ENCODE measurements around the gene CLDN14. TPM values are rescaled to one million over a fixed set of nuclear protein-coding genes. Genes with fewer than 3 reads are reported as not detected.

The CLDN14 gene
- total RNA-seq, 1 experiment from 2014 or later: not detected

DNA sequence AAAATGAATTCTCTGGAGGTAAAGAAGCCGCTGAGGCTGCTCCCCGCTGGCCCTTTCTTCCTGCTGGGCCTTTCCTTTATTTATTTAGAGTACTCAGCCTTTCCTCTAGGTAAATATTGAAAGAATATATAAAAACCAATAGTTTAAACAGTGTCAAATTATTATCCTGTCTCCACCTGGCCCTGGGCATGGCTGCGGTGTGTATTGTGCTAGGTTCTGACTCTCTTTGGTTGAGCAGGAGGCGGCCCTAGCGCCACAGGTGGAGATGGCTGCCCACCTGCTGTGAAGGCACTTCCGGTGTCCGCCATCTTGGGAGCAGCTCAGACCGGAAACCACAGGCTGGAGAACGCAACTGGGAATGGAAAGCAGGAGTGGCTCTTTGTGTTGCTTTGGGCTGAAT, 29.0 kb upstream of the CLDN14 start:
- ChIA-PET POLR2A (no interaction called here), CTCF (no interaction called here)
- intact Hi-C loops (cut with micrococcal nuclease; ENCODE audit: unreplicated experiment) (loop anchor here (10.0 kb wide), 2 partner anchors 84 to 416 kb away; no protein-coding TSS in a partner anchor), in situ Hi-C loops (cut with HindIII; ENCODE audit: low pct_unique_long_range_greater_than_20kb, low sequenced_read_pairs) (no loop called here)
- no peak for TF ChIP-seq SIN3A (IDR thresholded peaks at IDR 0.05; ENCODE audit: borderline replicate concordance, insufficient read depth, low read depth, low read length)
- TF ChIP-seq, protein P1, sequence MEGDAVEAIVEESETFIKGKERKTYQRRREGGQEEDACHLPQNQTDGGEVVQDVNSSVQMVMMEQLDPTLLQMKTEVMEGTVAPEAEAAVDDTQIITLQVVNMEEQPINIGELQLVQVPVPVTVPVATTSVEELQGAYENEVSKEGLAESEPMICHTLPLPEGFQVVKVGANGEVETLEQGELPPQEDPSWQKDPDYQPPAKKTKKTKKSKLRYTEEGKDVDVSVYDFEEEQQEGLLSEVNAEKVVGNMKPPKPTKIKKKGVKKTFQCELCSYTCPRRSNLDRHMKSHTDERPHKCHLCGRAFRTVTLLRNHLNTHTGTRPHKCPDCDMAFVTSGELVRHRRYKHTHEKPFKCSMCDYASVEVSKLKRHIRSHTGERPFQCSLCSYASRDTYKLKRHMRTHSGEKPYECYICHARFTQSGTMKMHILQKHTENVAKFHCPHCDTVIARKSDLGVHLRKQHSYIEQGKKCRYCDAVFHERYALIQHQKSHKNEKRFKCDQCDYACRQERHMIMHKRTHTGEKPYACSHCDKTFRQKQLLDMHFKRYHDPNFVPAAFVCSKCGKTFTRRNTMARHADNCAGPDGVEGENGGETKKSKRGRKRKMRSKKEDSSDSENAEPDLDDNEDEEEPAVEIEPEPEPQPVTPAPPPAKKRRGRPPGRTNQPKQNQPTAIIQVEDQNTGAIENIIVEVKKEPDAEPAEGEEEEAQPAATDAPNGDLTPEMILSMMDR (IDR thresholded peaks at IDR 0.05): no peak
- TF ChIP-seq, protein P2, sequence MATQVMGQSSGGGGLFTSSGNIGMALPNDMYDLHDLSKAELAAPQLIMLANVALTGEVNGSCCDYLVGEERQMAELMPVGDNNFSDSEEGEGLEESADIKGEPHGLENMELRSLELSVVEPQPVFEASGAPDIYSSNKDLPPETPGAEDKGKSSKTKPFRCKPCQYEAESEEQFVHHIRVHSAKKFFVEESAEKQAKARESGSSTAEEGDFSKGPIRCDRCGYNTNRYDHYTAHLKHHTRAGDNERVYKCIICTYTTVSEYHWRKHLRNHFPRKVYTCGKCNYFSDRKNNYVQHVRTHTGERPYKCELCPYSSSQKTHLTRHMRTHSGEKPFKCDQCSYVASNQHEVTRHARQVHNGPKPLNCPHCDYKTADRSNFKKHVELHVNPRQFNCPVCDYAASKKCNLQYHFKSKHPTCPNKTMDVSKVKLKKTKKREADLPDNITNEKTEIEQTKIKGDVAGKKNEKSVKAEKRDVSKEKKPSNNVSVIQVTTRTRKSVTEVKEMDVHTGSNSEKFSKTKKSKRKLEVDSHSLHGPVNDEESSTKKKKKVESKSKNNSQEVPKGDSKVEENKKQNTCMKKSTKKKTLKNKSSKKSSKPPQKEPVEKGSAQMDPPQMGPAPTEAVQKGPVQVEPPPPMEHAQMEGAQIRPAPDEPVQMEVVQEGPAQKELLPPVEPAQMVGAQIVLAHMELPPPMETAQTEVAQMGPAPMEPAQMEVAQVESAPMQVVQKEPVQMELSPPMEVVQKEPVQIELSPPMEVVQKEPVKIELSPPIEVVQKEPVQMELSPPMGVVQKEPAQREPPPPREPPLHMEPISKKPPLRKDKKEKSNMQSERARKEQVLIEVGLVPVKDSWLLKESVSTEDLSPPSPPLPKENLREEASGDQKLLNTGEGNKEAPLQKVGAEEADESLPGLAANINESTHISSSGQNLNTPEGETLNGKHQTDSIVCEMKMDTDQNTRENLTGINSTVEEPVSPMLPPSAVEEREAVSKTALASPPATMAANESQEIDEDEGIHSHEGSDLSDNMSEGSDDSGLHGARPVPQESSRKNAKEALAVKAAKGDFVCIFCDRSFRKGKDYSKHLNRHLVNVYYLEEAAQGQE (IDR thresholded peaks at IDR 0.05; ENCODE audit: insufficient read depth in 1 of 2, low read depth in 2 of 2, low read length in 1 of 2): no peak
- no peak for TF ChIP-seq POLR2AphosphoS5 (IDR thresholded peaks at IDR 0.05; ENCODE audit: low read depth, low read length)
- no peak for TF ChIP-seq TCF7L2 (IDR thresholded peaks at IDR 0.05; ENCODE audit: low read depth, low read length)
- no peak for ATAC-seq
- no peaks in the 10 kb centered on the region for H3K27me3 ChIP-seq (ENCODE audit: control insufficient read depth, insufficient read depth, low read length)
- no peak overlapping the region for H3K27ac ChIP-seq (ENCODE audit: low read length)
- no peaks in the 10 kb centered on the region for H3K9me3 ChIP-seq (ENCODE audit: control insufficient read depth, insufficient read depth, low read depth, low read length)
- BruUV-seq (replicated peaks): no TSS peak
- H3K4me3 ChIP-seq (ENCODE audit: low read depth in 2 of 2, low read length in 2 of 2): no peak overlapping the region
- H3K36me3 ChIP-seq (ENCODE audit: control insufficient read depth, insufficient read depth, low read length): no peaks in the 10 kb centered on the region
- H3K4me1 ChIP-seq (ENCODE audit: control insufficient read depth, insufficient read depth, low read length): no peaks in the 10 kb centered on the region
- no peak for DNase-seq (ENCODE audit: low read depth, low spot score)

DNA sequence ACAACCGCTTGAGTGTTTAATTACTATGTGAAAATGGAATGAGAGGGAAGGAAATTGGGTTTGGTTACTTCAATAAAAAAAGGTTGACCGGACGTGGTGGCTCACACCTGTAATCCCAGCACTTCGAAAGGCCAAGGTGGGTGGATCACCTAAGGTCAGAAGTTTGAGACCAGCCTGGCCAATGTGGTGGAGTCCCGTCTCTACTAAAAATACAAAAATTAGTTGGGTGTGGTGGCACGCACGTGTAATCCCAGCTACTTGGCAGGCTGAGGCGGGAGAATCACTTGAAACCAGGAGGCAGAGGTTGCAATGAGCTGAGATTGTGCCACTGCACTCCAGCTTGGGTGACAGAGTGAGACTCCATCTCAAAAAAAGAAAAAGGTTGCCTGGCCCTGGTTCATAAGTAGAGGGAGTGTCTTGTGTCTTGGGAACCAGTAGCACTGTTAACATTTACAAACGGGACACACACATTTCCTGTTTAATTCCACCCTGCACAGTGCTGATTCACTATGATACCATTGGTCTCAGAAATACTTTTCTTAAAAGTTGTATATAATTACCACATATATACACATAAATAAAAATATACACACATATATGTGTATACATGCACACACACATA, 27.6 kb upstream of the CLDN14 start:
- intact Hi-C loops (cut with micrococcal nuclease; ENCODE audit: unreplicated experiment) (loop anchor here (10.0 kb wide), 2 partner anchors 83 to 417 kb away; no protein-coding TSS in a partner anchor), in situ Hi-C loops (cut with HindIII; ENCODE audit: low pct_unique_long_range_greater_than_20kb, low sequenced_read_pairs) (no loop called here)
- no peaks in the 10 kb centered on the region for H3K36me3 ChIP-seq (ENCODE audit: control insufficient read depth, insufficient read depth, low read length)
- TF ChIP-seq SIN3A (IDR thresholded peaks at IDR 0.05; ENCODE audit: borderline replicate concordance, insufficient read depth, low read depth, low read length) (no peak), POLR2AphosphoS5 (IDR thresholded peaks at IDR 0.05; ENCODE audit: low read depth, low read length) (no peak), TCF7L2 (IDR thresholded peaks at IDR 0.05; ENCODE audit: low read depth, low read length) (no peak)
- TF ChIP-seq, protein P1 (IDR thresholded peaks at IDR 0.05): no peak
- TF ChIP-seq, protein P2 (IDR thresholded peaks at IDR 0.05; ENCODE audit: insufficient read depth in 1 of 2, low read depth in 2 of 2, low read length in 1 of 2): no peak
- no peaks in the 10 kb centered on the region for H3K9me3 ChIP-seq (ENCODE audit: control insufficient read depth, insufficient read depth, low read depth, low read length)
- ChIA-PET POLR2A (no interaction called here), CTCF (no interaction called here)
- H3K4me1 ChIP-seq (ENCODE audit: control insufficient read depth, insufficient read depth, low read length): no peaks in the 10 kb centered on the region
- no peak overlapping the region for H3K27ac ChIP-seq (ENCODE audit: low read length)
- ATAC-seq (no peak), DNase-seq (ENCODE audit: low read depth, low spot score) (no peak)
- no peaks in the 10 kb centered on the region for H3K27me3 ChIP-seq (ENCODE audit: control insufficient read depth, insufficient read depth, low read length)
- no peak overlapping the region for H3K4me3 ChIP-seq (ENCODE audit: low read depth in 2 of 2, low read length in 2 of 2)
- no TSS peak for BruUV-seq (replicated peaks)
